DND-41 (cell line): ENCODE results near the gene TM7SF3.

ENCODE experiments used
- CTCF ChIP-seq: IDR thresholded peaks from 2 replicates; pipeline ENCODE4 v1.5.1; 2012; ENCODE audit warnings: borderline replicate concordance, low read length, moderate library complexity, mild to moderate bottlenecking; ENCODE audit not compliant: poor library complexity, severe bottlenecking; ENCODE audit errors: extremely low read depth
- EZH2 ChIP-seq: IDR thresholded peaks from 3 replicates; pipeline ENCODE4 v1.6.1; 2012; ENCODE audit warnings: borderline replicate concordance, low read depth, mild to moderate bottlenecking, moderate library complexity, low read length, inconsistent platforms; ENCODE audit not compliant: severe bottlenecking

DNA sequence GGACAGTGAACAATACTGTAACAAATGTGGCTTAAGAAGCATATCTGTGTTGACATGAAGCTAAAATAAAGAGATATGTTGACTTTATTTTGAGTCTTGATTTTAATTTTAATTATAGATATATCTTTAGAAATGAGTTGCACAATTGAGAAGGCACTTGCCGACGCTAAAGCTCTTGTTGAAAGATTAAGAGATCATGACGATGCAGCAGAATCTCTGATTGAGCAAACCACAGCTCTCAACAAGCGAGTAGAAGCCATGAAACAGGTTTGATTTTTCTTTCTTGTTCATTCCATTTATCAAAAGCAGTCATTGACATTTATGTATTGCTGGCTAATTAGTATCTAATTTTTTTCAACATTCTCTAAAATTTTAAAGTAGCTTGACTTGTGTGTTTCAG, 60.2 kb downstream of the TM7SF3 start:
- no peak for TF ChIP-seq CTCF
- TF ChIP-seq EZH2: no peak
